K562 (cell line): ENCODE measurements around the gene RAB25. TPM values are rescaled to one million over a fixed set of nuclear protein-coding genes. Genes with fewer than 3 reads are reported as not detected.

Experiments used
- ATAC-seq: fragments of 200-7000 bp; cut with Tn5 transposase; 3 replicates; pipeline ENCODE4 v1.9.1; 2020; ENCODE audit warnings: moderate library complexity
- BruUV-seq: library from RNA; stranded (reverse); fragments of 400-500 nt; replicated peaks from 2 replicates; lab custom pipeline; 2021; lab: Mats Ljungman, UMichigan
- CTCF ChIA-PET: fragments of 300-600 bp; formaldehyde crosslinking; extraction: SDS; loops from one replicate; lab custom pipeline; 2021; ENCODE audit warnings: low intra/inter-chr PET ratio; lab: Yijun Ruan, JAX
- POLR2A ChIA-PET: fragments of 300-600, 350-650 bp; sonication (Branson Sonifier 250); formaldehyde crosslinking; extraction: SDS; loops from one replicate; lab custom pipeline; 2021; ENCODE audit warnings: antibody characterized with exemption, inconsistent platforms; lab: Yijun Ruan, JAX
- DNase-seq, 4 experiments: peaks; one replicate each; pipeline versions ENCODE4 v3.0.0 to v3.0.0-alpha.2; 2011 to 2018; ENCODE audit warnings: low spot score in 3 of 4, mixed read lengths in 3 of 4; ENCODE audit errors: extremely low read depth in 1 of 4
- FAIRE-seq: peaks from 2 replicates; lab custom pipeline; 2011; peaks lifted over from hg19 to GRCh38; lab: Jason Lieb, UNC
- H2AFZ ChIP-seq: 2 replicates; pipeline ENCODE4 v1.6.0; 2011; ENCODE audit warnings: low read depth, low read length, control low read depth, inconsistent platforms
- H3K27ac ChIP-seq: fragments of 200-600 bp; 3 replicates; pipeline ENCODE4 v1.8.0; 2011; ENCODE audit warnings: low read depth, mild to moderate bottlenecking, control low read depth, inconsistent platforms, low read length, moderate library complexity, mixed read lengths; ENCODE audit errors: extremely low read depth
- H3K27me3 ChIP-seq, 2 experiments: fragments of 300-600 bp in 1 of 2; 2 replicates in 1 of 2; 3 replicates in 1 of 2; pipeline versions ENCODE4 v1.6.0 to v1.8.0; 2011; ENCODE audit warnings: inconsistent platforms in 2 of 2, low read length in 2 of 2, mild to moderate bottlenecking in 1 of 2, mixed read lengths in 1 of 2, moderate library complexity in 1 of 2; ENCODE audit not compliant: control insufficient read depth in 2 of 2, insufficient read depth in 2 of 2
- H3K36me3 ChIP-seq: fragments of 300-600 bp; 3 replicates; pipeline ENCODE4 v1.8.0; 2011; ENCODE audit warnings: mild to moderate bottlenecking, low read length, inconsistent platforms; ENCODE audit not compliant: control insufficient read depth, insufficient read depth
- H3K4me1 ChIP-seq, 2 experiments: fragments of 200-600 bp in 1 of 2; replicated peaks in 1 of 2; 2 replicates in 1 of 2; 3 replicates in 1 of 2; pipeline versions ENCODE4 v1.5.1 to v1.8.0; 2011; ENCODE audit warnings: inconsistent platforms in 2 of 2, low read length in 2 of 2, mild to moderate bottlenecking in 1 of 2, mixed read lengths in 1 of 2, moderate library complexity in 1 of 2; ENCODE audit not compliant: control insufficient read depth in 2 of 2, insufficient read depth in 2 of 2
- H3K4me2 ChIP-seq: 2 replicates; pipeline ENCODE4 v1.6.1; 2011; ENCODE audit warnings: low read length, control low read depth, inconsistent platforms, mixed read lengths; ENCODE audit not compliant: insufficient read depth
- H3K4me3 ChIP-seq: fragments of 200-600 bp; sonication (generic), shearing (Covaris generic); 2 replicates; pipeline ENCODE4 v1.5.1; 2016; ENCODE audit warnings: control low read depth, inconsistent platforms
- H3K79me2 ChIP-seq: fragments of 200-600 bp; 3 replicates; pipeline ENCODE4 v1.8.0; 2011; ENCODE audit warnings: low read length, inconsistent platforms; ENCODE audit not compliant: control insufficient read depth, insufficient read depth
- H3K9ac ChIP-seq, 2 experiments: 2 replicates each; pipeline versions ENCODE4 v1.6.0 to v1.6.1; 2011; ENCODE audit warnings: low read depth in 2 of 2, low read length in 2 of 2, control low read depth in 1 of 2, inconsistent platforms in 1 of 2, mild to moderate bottlenecking in 1 of 2, mixed read lengths in 1 of 2; ENCODE audit not compliant: insufficient read depth in 1 of 2
- H3K9me1 ChIP-seq: one replicate; pipeline ENCODE4 v1.6.0; 2011; ENCODE audit warnings: inconsistent platforms, mild to moderate bottlenecking, low read length, moderate library complexity; ENCODE audit not compliant: control insufficient read depth, insufficient read depth
- H3K9me3 ChIP-seq: replicated peaks from 2 replicates; pipeline ENCODE4 v1.5.1; 2011; ENCODE audit warnings: low read depth, low read length, inconsistent platforms; ENCODE audit not compliant: control insufficient read depth, insufficient read depth
- H4K20me1 ChIP-seq: replicated peaks from 2 replicates; pipeline ENCODE4 v1.6.1; 2011; ENCODE audit warnings: low read length, inconsistent platforms, mixed read lengths; ENCODE audit not compliant: control insufficient read depth, insufficient read depth
- ADNP ChIP-seq: fragments of 200-800 bp; sonication (Bioruptor generic); IDR thresholded peaks from 2 replicates; pipeline ENCODE4 v1.6.1; 2016; ENCODE audit warnings: missing genetic modification characterization, missing compliant biosample characterization
- BMI1 ChIP-seq: fragments of 150-350 bp; IDR thresholded peaks from 2 replicates; pipeline ENCODE4 v1.6.1; 2014; ENCODE audit warnings: low read length
- CHD2 ChIP-seq: IDR thresholded peaks from 2 replicates; pipeline ENCODE4 v1.6.1; 2011; ENCODE audit warnings: low read depth, low read length
- DACH1 ChIP-seq: fragments of 450-650 bp; IDR thresholded peaks from 2 replicates; pipeline ENCODE4 v1.6.1; 2018; ENCODE audit not compliant: partially characterized antibody
- FOXP1 ChIP-seq: sonication (generic); formaldehyde crosslinking; IDR thresholded peaks from 2 replicates; pipeline ENCODE4 v1.8.0; 2022; ENCODE audit warnings: mild to moderate bottlenecking, missing genetic modification reagents
- POLR3G ChIP-seq: IDR thresholded peaks from 2 replicates; pipeline ENCODE4 v1.6.1; 2011; ENCODE audit not compliant: insufficient read length, insufficient replicate concordance; ENCODE audit errors: extremely low read depth
- RHOXF2B ChIP-seq: fragments of 250-450 bp; sonication (Bioruptor Pico); conservative IDR thresholded peaks from 2 replicates; pipeline ENCODE4 v1.5.1; 2021
- ZNF212 ChIP-seq: fragments of 450-650 bp; formaldehyde crosslinking; IDR thresholded peaks from 2 replicates; pipeline ENCODE4 v1.4.0; 2020; ENCODE audit warnings: mild to moderate bottlenecking
- ZNF232 ChIP-seq: sonication (generic); formaldehyde crosslinking; IDR thresholded peaks from 2 replicates; pipeline ENCODE4 v1.8.0; 2022; ENCODE audit warnings: mild to moderate bottlenecking, missing genetic modification reagents
- ZNF431 ChIP-seq: sonication (generic); formaldehyde crosslinking; IDR thresholded peaks from 2 replicates; pipeline ENCODE4 v1.8.0; 2022; ENCODE audit warnings: mild to moderate bottlenecking, missing genetic modification reagents
- WGBS: fragments of 100-300 bp; shearing (Covaris generic); methylation state at CpG from one replicate; pipeline ENCODE4 v1.1.6; 2016; ENCODE audit warnings: low coverage, mixed read lengths; ENCODE audit not compliant: insufficient coverage; ENCODE audit errors: missing lambda C conversion rate; 5-methylcytosine and 5-hydroxymethylcytosine counted together
- in situ Hi-C: fragments of 300-500 bp; cut with MboI; formaldehyde crosslinking; loops from 4 replicates; pipeline ENCODE4 v1.15.0; 2018; ENCODE audit warnings: inconsistent platforms, mixed read lengths
- intact Hi-C: fragments of 100-400 bp; cut with micrococcal nuclease; formaldehyde crosslinking; loops from 2 replicates; pipeline ENCODE4 v1.14.2; 2022
- polyA plus RNA-seq, 8 experiments: library from polyadenylated mRNA; depleted of rRNA in 4 of 8; stranded (reverse) in 5 of 8; unstranded in 3 of 8; fragments of >200 nt; fragmentation: Nextera tagmentation in 2 of 8; fragmentation: Illumina TruSeq in 1 of 8; extraction: Ambion mirVana in 2 of 8; extraction: Trizol in 1 of 8; gene quantifications; 2 replicates each; pipeline versions ENCODE4 v1.2.1 to v1.2.3, GENCODE V29; 2011 to 2014; ENCODE audit warnings: inconsistent platforms in 1 of 8, missing spikeins in 1 of 8
- total RNA-seq, 7 experiments: library from RNA; depleted of rRNA in 6 of 7; stranded (reverse); fragments of >200 nt in 6 of 7; fragmentation: Illumina TruSeq in 2 of 7; extraction: Trizol in 2 of 7; gene quantifications; 2 replicates each; pipeline versions ENCODE4 v1.2.1 to v1.2.3, GENCODE V29; 2011 to 2021; ENCODE audit warnings: low replicate concordance in 1 of 7

The RAB25 gene
- total and polyA plus RNA-seq, 9 of the 15 experiments (the other 6 are each of a cell fraction or from before 2014, with no cell fraction given) = 0.10 to 0.27 (median 0.13) TPM; not detected in 6

DNA sequence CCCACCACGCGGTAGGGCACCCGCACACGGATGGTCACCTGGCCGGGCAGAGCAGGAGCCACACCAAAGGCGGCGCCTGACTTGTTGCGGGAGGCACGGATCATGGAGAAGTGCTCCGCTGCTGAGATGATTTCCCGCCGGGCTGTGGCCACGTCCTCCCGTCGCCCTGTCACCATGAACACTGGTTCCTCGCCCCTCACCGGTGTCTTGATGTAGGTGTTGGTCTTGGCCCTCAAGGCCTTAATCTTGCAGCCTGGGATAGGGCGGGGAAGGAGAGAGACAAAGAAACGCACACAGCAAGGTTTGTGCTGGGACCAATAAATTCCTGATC, 16.4 kb downstream of the RAB25 start:
- no TSS peak for BruUV-seq
- intact Hi-C loops = no loop called here
- ChIA-PET CTCF (no interaction called here), POLR2A (interaction anchor here (0.6 kb wide), 1 partner anchor 163 kb away, joined by 3 read pairs; no protein-coding TSS in a partner anchor)
- Histone ChIP-seq H3K4me2 (no peak overlapping the region), H3K79me2 (peaks cover 15% of the 10 kb centered on the region), H3K9me3 (no peaks in the 10 kb centered on the region), H3K27ac (no peak overlapping the region), H3K9ac (no peak overlapping the region), H2AFZ (no peak overlapping the region), H4K20me1 (no peaks in the 10 kb centered on the region), H3K27me3 (no peaks in the 10 kb centered on the region), H3K4me1 (peaks cover 17 to 31% of the 10 kb centered on the region in 2 experiments; a peak in 4 of 5 replicates), H3K4me3 (no peak overlapping the region), H3K9me1 (peaks cover 2% of the 10 kb centered on the region), H3K36me3 (peaks cover 25% of the 10 kb centered on the region; the same call in 1 of the 3 replicates)
- 95% methylated on average over 18 of the region's 19 CpGs for WGBS
- ATAC-seq (no peak), FAIRE-seq (no peak), DNase-seq (no peak)
- in situ Hi-C loops = no loop called here
- TF ChIP-seq FOXP1 (CRISPR knock-in tag) (no peak), ZNF431 (no peak), CHD2 (no peak), ADNP (no peak)

DNA sequence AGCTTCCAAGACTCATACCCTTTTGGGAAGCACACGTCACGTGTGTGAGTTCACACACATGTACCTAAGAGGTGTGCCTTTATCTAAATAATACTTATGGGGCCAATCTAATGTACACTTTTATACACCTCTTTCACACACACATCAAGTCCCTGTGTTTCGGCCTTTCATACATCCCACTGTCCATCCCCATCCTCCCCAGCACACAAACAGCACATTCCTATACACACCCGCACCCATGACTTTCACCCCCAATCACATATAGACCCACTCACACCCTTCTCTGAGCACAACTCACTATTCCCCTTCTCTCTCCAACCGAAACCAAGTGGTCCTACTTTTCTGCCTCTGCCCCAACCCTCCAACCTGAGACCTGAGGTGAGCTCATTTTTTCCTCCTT, 17.8 kb downstream of the RAB25 start:
- H3K36me3 ChIP-seq = peaks cover 25% of the 10 kb centered on the region; the same call in 1 of the 3 replicates
- intact Hi-C loops (no loop called here), in situ Hi-C loops (no loop called here)
- POLR2A ChIA-PET = interaction anchor here (0.6 to 1.2 kb wide), 4 partner anchors 9 to 147 kb away, joined by 3 read pairs; no protein-coding TSS in a partner anchor
- H3K27ac ChIP-seq = no peak overlapping the region
- H3K4me1 ChIP-seq = peaks cover 19 to 43% of the 10 kb centered on the region in 2 experiments
- H3K27me3 ChIP-seq = no peaks in the 10 kb centered on the region
- H2AFZ ChIP-seq = no peak overlapping the region
- H3K79me2 ChIP-seq = peaks cover 15% of the 10 kb centered on the region
- CTCF ChIA-PET = no interaction called here
- H3K9me1 ChIP-seq = peaks cover 2% of the 10 kb centered on the region
- H3K4me2 ChIP-seq = no peak overlapping the region
- no peak for FAIRE-seq
- ATAC-seq = no peak
- DNase-seq = no peak
- BruUV-seq = no TSS peak
- TF ChIP-seq POLR3G (no peak), ZNF212 (CRISPR knock-in tag) (no peak), DACH1 (no peak), RHOXF2B (CRISPR knock-in tag) (no peak), ZNF232 (CRISPR knock-in tag) (no peak), BMI1 (no peak)
- TF ChIP-seq, all 486 proteins: peak for 0
- H3K9ac ChIP-seq = peak overlapping the region in 1 of 2 experiments; percentile 22; a peak in 1 of 4 replicates
- H4K20me1 ChIP-seq = no peaks in the 10 kb centered on the region
- H3K9me3 ChIP-seq = no peaks in the 10 kb centered on the region
- WGBS = 69% methylated on average over 5 of the region's 5 CpGs
- no peak overlapping the region for H3K4me3 ChIP-seq
